Measurements from ENCODE around the gene ZNF121.
"Not testable (repeated sequence)": the region's sequence is repeated elsewhere in the genome, so short reads cannot be mapped to it uniquely, and the experiment has no call there.

ZNF121 gene

DNA sequence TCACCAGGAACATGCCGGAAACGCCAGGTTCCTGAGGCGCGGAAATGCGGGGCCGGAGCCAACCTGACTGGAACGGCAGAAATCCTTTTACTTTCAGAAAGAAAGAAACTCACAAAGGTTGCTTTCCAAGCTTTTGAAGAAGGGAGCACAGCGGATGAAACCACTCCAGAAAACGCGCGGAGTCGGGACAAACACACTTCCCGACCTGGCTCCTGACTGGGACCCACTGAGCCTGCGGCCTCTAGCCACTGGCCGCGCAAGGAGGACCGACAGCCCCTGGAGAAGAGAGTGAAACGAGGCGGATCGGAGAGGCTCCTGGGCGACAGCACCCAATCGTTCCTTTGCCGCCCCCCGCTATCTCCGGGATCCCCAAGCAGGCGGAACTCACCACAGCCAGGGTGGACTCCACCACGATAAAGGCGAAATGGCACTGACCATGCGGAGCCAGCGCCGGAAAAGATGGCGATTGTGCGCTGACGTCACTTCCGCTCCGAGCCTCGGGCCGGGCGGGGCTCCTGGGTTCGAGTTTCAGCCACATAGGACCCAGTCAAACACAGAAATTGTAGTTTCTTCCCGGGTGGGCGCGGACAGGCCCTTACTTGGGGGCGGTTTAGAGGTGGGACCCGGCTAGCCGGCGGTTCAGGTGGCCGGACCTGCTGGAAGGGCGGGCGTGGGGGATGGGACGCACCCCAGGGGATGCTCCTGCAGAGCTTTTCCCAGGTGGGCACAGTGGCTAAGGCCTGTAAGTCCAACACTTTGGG is at the start of gene ZNF121:
Gene ZNF121, minus strand, starts transcription at position 432 of the 761 bp plus-strand sequence. CDS start 16,407 bp downstream, outside the sequence.
- peak; percentile 77 for DNase-seq

GRCh38 chr19:9627856-9628255 is 43.6 kb upstream of the ZNF121 start:
- DNase-seq, result no peak

DNA sequence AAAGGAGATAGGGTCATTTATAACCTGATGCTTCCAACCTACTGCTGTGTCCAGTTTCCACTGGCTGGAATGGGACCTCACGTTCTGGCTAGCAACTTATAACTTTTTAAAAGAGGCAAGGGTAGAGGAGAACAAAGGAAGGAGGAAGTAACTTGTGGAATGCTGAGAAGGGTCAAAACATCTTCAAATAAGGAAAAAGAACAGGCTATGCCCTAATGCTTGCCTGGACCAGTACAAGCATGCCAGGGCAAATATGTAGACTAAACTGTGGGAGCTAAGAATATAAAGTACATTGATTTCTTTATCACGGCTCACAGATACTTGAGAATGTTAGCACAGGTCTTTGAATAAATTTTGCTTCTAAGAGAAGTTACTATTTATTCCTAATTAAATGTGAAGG is 38.2 kb upstream of the ZNF121 start:
- no peak for DNase-seq

- DNase-seq, result peak; percentile 79
Observed at GRCh38 chr19:9621156-9622037, 37.1 kb upstream of the ZNF121 start, which contains the start of gene ZNF561. TSS of gene ZNF561 (minus strand) at chr19:9621232. CDS start at chr19:9619456, 1,776 bp downstream.

- DNase-seq, result no peak
Observed at GRCh38 chr19:9620842-9621155, 36.5 kb upstream of the ZNF121 start.

DNA sequence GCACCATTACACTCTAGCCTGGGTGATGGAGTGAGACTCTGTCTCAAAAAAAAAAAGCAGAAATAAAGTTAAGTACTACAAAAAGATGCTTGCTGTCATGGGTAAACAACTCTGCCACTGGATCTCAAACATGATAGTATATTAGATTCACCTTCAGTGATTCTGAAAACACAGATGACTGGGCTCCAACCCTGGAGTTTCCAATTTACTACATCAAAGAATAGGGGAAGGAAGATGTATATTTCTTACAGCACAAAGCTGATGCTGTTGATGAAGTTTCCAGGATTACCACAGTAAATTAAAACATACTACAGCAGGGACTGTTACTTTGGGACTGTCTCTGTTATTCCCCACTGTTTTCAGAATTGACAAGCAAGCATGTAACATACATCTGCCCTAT is 31.5 kb upstream of the ZNF121 start:
- DNase-seq, result no peak

GRCh38 chr19:9610484-9611113 is 26.3 kb upstream of the ZNF121 start:
- no peak for DNase-seq

DNA sequence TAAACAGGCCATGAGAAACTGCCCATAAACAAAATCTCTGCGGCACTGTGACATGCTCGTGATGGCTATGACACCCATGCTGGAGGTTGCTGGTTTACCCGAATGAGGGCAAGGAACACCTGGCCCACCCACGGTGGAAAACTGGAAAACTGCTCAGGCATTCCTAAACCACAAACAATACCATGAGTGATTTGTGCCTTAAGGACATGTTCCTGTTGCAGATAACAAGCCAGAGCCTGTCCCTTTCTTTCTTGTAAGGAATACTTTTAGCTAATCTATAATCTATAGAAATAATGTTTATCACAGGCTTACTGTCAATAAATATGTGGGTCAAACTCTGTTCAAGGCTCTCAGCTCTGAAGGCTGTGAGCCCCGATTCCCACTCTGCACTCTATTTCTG is 24.6 kb upstream of the ZNF121 start:
- DNase-seq, result no peak

- peak; percentile 93 for DNase-seq
Observed at GRCh38 chr19:9597027-9597426, 12.7 kb upstream of the ZNF121 start.

DNA sequence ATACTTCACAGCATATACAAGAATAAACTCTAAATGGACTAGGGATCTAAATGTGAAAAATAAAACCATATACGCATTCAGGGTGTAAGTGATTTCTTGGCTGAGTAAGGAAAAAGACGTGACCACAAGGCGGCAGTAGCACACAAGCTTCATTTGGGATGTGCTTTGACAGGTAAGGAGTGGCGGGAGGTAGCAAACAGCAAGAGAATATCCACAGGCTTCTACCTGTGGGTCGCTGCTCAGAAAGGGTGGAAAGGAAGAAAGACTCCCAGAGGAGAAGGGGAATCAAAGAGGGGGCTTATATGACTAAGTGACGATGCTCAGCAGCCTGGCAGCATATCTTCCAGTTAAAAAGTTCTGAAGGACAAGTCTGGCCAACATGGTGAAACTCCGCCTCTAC is 2.5 kb upstream of the ZNF121 start:
- peak; percentile 51 for DNase-seq

DNA sequence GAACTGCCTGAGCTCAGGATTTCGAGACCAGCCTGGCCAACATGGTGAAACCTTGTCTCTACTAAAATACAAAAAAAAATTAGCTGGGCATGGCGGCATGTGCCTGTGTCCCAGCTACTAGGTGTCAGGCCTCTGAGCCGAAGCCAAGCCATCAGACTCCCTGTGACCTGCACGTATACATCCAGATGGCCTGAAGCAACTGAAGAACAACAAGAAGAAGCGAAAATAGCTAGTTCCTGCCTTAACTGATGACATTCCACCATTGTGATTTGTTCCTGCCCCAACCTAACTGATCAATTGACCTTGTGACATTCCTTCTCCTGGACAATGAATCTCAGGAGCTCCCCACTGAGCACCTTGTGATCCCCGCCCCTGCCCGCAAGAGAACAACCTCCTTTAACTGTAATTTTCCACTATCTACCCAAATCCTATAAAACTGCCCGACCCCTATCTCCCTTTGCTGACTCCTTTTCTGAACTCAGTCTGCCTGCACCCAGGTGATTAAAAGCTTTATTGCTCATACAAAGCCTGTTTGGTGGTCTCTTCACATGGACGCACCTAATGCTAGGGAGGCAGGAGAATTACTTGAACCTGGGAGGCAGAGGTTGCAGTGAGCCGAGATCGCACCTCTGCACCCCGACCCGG is 2.1 kb downstream of the ZNF121 start:
- not testable (repeated sequence) for DNase-seq

GRCh38 chr19:9580728-9581127 is 3.6 kb downstream of the ZNF121 start:
- DNase-seq, result no peak

GRCh38 chr19:9570255-9570654 is 14.0 kb downstream of the ZNF121 start:
- no peak for DNase-seq

DNA sequence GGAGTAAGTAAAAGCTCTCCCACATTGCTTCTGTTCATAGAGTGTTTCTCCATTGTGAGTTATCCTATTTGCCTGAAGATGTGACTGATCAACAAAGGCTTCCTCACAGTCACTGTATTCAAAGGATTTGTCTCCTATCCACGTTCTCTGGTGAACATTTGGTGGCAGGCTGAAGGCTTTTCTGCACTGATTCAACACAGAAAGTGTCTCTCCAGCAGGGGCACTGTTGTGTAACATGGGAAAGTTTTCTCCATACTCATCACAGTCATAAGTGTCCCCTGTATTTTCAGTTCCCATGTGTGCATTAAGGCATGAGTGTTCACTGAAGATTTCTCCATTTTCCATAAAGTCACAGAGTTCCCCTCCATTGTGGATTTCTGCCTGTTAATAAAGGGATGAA is 17.6 kb downstream of the ZNF121 start:
- DNase-seq, result no peak

DNA sequence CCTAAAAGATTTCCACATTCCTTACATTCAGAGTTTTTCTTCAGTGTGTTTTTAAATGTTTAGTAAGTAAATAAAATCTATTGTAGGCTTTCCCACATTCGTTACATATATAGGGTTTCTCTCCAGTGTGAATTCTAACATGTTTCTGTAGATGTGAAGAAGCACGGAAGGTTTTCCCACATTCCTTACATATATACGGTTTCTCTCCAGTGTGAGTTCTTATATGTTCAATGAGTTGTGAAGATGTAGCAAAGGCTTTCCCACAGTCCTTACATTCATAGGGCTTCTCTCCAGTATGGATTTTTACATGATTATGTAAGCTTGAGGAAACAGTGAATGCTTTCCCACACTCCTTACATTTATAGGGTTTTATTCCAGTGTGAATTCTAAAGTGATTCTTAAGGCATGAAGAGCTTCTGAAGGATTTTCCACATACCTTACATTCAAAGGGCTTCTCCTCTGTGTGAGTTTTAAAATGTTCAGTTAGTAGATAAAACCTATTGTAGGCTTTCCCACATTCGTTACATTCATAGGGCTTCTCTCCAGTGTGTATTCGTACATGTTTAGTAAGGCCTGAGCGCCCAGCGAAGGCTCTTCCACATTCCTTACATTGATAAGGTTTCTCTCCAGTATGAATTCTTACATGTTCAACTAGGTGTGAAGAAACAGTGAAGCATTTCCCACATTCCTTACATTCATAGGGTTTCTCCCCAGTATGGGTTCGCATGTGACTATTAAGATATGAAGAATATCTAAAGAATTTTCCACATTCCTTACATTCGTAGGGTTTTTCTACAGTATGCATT is 18.2 kb downstream of the ZNF121 start:
- peak; percentile 10 for DNase-seq

- DNase-seq, result no peak
Observed at GRCh38 chr19:9552536-9553274, 31.6 kb downstream of the ZNF121 start.

- no peak for DNase-seq
Observed at GRCh38 chr19:9547870-9548269, 36.4 kb downstream of the ZNF121 start.

GRCh38 chr19:9541281-9541680 is 43.0 kb downstream of the ZNF121 start:
- DNase-seq, result not testable (repeated sequence)

- DNase-seq, result not testable (repeated sequence)
Observed at GRCh38 chr19:9539921-9540320, 44.4 kb downstream of the ZNF121 start.

GRCh38 chr19:9539201-9539600 is 45.1 kb downstream of the ZNF121 start:
- DNase-seq, result not testable (repeated sequence)
